ENCODE measurements around the gene RTEL1.
A peak's percentile ranks its signal among the peaks of the same experiment; 100 is the strongest.

The RTEL1 gene

GRCh38 chr20:63704749-63705117, 46.6 kb downstream of the RTEL1 start:
- no peak for TF ChIP-seq CTCF (conservative IDR thresholded peaks at IDR 0.05)

GRCh38 chr20:63705232-63706026, 47.3 kb downstream of the RTEL1 start:
- TF ChIP-seq CTCF (conservative IDR thresholded peaks at IDR 0.05): no peak
- peak overlapping the region; percentile 96 for H3K27ac ChIP-seq

More at GRCh38 chr20:63704749-63705117, 46.6 kb downstream of the RTEL1 start:
- no peak overlapping the region for H3K27ac ChIP-seq

GRCh38 chr20:63706027-63706695, 48.0 kb downstream of the RTEL1 start:
- no peak for TF ChIP-seq CTCF (conservative IDR thresholded peaks at IDR 0.05)
- peak overlapping the region; percentile 96 for H3K27ac ChIP-seq

GRCh38 chr20:63706852-63707557, 48.9 kb downstream of the RTEL1 start:
- TF ChIP-seq CTCF (conservative IDR thresholded peaks at IDR 0.05): peak; percentile 73
- H3K27ac ChIP-seq: peak overlapping the region; percentile 96

- TF ChIP-seq CTCF (conservative IDR thresholded peaks at IDR 0.05): no peak
- H3K27ac ChIP-seq: peak within 1 kb of the TSS; percentile 96
Observed at GRCh38 chr20:63707558-63708300, 49.6 kb downstream of the RTEL1 start, which contains the start of the genes ARFRP1 and ZGPAT. Gene ARFRP1, minus strand, starts transcription at chr20:63707976. Its CDS starts 885 bp downstream, at chr20:63707091. Gene ZGPAT, plus strand, starts transcription at chr20:63708039. Its CDS starts 542 bp downstream, at chr20:63708581.

GRCh38 chr20:63708301-63709148, 50.4 kb downstream of the RTEL1 start:
- H3K27ac ChIP-seq: peak overlapping the region; percentile 96
- no peak for TF ChIP-seq CTCF (conservative IDR thresholded peaks at IDR 0.05)
